T-helper 2 cell (primary cell): ENCODE data around the gene ARHGEF18.
"Not testable (repeated sequence)": the region's sequence is repeated elsewhere in the genome, so short reads cannot be mapped to it uniquely, and the experiment has no call there.

Experiments
- DNase-seq, 5 experiments: peaks; one replicate each; pipeline versions ENCODE4 v3.0.0 to v3.0.0-alpha.2; 2012 to 2022

ARHGEF18 gene

DNA sequence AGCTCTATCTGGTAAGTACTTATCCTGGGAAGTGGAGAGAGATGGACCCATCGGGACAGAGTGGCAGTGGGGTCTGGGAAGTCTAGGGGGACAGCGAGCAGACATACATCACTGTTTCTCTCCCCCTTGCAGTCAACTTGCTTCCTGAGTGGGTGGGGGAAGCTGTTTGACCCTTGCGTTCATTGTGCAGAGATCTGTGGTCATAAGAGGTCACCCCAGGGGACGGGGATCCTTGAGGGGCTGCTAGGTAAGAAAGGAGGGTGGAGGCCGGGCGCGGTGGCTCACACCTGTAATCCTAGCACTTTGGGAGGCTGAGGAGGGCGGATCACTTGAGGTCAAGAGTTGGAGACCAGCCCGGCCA is 474 bp downstream of the ARHGEF18 start:
- peak in 1 of 5 experiments; percentile 18 for DNase-seq

DNA sequence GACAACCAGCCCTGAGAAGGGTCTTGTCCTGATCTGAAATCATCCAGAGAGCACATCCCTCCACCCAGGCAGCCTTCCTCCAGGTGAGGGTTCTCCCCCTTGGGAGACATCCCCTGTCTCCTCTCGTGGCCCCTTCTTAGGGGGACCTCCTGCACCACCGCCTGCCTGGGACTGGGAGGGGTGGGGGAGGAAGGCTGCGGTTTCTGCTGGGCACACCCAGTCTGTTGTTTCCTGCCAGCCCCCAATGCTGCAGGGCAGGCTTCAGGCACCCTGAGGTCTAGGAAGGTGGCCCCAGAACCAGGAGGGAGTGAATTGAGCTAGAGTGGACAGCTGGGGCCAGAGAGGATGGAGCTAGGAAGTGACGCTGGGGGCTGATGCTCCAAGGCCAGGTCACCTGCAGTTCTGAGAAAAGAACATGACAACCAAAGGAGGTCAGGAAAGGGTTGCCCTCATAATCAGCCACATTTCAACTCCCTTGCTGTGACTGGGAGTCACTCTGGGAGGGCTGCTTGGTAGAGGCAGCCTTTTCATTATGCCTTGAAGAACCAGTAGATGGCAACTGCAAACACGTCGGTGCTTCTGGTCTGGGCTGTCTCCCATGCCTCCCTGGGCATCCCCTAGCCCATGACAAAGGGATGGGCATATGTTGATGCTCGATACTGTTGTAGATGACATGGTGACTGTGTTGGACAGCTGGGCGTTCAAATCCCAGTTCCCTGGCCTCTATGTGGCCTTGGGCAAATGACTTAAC is 1.4 kb downstream of the ARHGEF18 start:
- peak in 3 of 5 experiments; percentile 41 to 83 (median 69) for DNase-seq

DNA sequence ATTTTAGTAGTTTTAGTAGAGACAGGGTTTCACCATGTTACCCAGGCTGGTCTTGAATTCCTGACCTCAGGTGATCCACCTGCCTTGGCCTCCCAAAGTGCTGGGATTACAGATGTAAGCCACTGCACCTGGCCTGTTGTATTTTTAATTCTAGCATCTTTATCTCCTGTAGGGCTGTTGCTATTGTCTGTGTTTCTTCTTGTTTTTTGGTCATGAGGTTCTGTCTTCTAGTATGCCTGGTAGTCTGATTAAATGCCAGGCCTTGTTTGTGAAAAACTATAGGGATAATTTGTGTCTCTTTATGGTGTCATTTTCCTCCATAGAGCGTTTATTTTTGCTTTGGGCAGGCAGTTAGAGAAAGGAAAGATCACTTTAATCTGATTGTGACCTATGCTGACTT is 3.1 kb downstream of the ARHGEF18 start:
- DNase-seq: no peak

DNA sequence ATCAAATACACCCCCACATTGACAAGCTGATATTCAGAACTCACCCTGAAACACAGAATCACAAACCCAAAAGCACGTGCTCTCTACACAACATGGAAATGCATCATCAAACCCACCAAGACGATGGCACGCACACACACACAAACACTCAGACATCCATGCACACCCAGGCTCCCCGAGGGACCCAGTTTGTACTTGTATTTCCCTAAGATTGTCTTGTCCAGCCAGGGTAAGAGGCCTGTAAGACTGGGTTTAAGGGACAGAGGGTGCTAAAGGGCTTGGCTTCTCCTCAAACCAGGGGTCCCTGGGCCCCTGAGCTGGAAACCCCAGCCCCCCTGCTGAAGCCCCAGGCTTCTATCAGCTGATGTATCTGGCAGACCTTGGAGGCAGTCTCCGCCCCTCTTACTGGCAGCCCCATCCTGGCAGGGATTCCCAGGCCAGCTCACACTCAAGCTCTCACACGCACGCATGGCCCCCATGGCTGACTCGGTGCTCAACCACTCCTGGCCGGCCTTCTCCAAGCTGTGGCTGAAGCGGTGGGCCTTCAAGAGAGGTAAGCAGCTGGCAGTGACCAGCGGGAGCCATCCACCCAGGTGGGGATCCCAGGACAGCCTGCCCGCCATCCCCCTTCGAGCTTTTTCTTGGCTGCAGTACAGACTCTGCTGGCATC is 6.5 kb downstream of the ARHGEF18 start:
- DNase-seq: no peak

DNA sequence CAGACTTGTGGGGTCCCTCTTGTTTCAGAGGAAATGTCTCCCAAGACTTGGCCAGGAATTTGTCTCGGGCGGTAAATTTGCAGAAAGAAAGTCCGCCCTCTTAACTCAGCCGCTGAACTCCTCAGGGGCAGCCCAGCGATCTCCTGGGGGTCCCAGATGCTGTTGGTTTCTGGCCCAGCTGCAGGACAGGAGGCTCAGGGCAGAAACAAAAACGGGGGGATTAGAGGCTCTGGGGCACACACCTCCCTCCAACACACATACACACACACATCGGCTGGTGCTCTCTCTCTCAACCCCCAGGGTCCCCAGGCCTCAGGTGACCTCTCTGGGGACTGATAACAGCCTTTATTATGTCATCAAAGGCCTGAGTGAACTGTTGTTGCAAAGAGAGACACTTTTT is 7.1 kb downstream of the ARHGEF18 start:
- no peak for DNase-seq

DNA sequence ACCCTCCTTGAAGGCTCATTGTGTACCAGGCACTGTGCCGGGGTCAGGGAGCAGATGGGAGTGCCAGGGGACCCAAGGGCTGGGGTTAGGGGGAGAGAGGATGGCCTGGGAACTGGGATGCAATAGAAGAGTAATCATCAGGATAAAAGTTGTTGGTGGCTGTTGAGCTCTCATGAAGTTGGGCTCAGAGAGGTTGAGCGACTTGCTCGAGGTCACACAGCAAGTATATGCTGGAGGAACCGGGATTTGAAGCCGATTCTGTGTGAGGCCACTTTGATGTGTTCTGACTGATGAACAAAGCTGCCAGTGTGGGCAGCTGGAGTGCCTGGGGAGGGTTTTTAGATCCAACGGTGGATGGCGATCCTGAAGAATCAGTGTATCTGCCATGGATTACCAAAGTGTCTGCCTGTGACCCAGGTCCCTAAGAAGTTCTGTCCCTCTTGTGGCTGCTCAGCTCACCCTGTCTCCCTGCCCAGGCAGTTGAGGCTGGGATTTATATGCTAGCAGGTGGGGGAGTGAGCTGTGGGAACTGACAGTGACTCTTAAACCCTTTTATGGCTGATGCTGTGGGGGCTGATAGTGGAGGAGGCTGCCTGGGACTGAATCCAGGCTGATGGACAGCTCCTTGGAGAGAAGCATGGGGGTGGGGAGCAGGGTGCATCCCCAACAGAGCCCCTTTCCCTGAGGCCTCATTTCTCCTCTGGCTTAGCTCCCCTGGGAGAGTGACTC is 8.3 kb downstream of the ARHGEF18 start:
- no peak for DNase-seq

DNA sequence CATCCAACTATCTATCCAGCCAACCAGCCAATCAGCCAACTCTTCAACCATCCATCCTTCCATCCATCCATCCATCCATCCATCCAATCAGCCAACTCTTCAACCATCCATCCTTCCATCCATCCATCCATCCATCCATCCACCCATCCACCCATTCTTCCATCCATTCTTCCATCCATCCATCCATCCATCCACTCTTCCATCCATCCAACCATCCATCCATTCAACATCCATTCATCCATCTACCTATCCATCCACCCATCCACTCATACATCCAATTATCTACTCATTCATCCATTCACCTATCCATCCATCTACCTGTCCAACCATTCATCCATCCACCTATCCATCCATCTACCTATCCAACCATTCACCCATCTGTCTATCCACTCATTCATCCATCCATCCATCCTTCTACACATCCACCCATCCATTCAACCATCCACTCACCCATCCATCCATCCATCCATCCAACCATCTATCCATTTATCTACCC is 9.4 kb downstream of the ARHGEF18 start:
- no peak for DNase-seq

DNA sequence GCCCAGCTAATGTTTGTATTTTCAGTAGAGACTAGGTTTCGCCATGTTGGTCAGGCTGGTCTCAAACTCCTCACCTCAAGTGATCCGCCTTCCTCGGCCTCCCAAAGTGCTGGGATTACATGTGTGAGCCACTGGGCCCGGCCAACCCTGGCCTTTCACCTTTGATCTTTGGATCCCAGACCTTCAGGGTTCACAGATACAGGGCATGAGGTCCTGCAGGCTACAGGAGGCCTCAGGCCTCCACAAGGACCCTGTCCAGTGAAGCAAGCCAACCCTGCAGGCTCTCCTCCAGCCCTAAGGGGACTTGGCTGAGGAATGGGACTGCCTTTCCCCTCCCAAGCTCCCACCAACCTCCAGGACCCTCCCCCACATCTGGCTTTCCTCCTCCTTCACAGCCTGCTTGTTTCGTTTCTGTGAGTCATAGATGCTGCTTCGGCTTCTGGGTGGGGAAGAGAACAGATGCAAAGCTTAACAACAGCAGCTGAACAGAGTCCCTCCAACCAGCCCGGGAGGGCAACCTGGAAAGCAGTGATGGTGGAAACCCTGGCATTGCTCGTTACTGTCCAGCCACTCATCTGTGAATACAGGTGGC is 11.8 kb downstream of the ARHGEF18 start:
- no peak for DNase-seq

DNA sequence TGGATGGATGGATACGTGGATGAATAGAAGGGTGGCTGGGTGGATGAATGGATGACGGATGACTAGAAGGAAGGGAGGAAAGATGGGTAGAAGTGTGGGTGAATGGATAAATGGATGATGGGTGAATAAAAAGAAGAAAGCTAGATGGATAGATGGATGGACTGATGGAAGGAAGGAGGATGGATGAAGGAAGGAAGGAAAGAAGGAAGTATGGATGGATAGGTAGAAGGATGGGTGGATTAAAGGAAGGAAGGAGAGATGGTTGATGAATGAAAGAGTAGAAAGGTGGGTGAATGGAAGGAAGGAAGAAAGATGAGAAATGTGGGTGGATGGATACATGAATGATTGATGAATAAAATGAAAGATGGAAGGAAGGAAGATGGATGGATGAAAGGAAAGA is 14.5 kb downstream of the ARHGEF18 start:
- DNase-seq: no peak

DNA sequence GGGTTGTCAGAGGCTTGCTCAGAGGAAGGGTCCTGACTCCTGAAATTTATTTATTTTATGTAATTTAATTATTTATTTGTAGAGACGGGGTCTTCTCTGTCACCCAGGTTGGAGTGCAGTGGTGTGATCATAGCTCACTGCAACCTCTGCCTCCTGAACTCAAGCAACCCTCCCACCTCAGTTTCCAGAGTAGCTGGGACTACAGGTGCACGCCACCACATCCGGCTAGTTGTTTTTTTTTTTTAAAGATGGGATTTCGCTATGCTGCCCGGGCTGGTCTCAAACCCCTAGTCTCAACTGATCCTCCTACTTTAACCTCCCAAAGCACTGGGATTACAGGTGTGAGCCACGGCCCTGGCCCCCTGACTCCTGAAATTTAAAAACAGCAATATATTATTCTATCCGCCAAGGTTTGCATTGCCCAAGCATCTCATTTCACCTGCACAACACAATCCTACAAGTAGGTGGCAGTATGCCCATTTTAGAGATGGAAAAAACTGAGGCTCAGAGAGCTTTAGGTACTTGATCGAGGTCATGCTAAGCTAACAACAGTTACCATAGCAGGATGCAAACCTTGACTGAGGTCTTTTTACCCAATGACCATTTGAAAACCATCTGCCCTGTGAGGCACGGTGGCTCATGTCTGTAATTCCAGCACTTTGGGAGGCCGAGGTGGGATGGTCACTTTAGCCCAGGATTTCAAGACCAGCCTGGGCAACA is 18.1 kb downstream of the ARHGEF18 start:
- DNase-seq: peak in 1 of 5 experiments; percentile 67

DNA sequence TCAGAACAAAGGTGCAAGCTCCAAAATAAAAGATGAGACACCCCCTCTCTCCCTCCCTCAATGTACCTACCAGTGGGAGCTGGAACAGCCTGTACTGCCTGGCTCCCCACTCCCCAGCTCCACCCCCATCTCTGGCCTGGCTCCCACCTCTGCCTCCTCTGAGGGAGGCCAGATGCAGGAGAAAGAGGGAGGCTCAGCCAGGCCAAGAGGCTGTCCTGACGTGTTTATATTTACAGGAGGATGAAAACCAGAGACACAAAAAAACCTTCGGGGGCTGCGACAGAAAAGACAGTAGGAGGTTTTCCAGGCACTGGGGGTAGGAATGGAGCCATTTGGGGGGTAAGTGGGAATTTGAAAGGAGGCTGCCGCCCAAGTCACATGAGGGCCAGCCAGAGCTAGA is 19.7 kb downstream of the ARHGEF18 start:
- no peak for DNase-seq

DNA sequence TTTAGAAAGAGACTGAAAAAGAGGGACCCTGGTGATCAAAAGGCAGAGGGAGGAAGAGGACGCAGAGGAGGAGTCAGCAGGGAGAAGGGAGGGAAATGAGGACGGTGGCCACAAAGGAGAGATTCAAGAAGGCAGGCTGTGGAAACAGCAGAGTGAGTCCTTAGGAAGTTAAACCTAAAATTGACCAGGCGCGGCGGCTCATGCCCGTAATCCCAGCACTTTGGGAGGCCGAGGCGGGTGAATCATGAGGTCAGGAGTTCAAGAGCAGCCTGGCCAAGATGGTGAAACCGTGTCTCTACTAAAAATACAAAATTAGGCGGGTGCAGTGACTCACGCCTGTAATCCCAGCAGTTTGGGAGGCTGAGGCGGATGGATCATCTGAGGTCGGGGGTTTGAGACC is 20.1 kb downstream of the ARHGEF18 start:
- not testable (repeated sequence) for DNase-seq

DNA sequence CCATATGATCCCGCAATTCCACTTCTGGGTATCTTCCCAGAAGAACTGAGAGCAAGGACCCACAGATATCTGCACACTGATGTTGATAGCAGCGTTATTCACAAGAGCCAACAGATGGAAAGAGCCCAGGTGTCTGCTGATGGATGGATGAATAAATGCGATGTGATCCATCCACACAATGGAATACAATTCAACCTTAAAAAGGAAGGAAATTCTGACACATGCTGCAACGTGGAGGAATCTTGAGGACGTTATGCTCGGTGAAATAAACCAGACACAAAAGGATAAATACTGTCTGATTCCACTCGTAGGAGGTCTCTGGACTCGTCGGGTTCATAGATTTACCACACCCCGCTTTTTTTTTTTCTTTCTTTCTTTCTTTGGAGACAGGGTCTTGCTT is 21.8 kb downstream of the ARHGEF18 start:
- no peak for DNase-seq

DNA sequence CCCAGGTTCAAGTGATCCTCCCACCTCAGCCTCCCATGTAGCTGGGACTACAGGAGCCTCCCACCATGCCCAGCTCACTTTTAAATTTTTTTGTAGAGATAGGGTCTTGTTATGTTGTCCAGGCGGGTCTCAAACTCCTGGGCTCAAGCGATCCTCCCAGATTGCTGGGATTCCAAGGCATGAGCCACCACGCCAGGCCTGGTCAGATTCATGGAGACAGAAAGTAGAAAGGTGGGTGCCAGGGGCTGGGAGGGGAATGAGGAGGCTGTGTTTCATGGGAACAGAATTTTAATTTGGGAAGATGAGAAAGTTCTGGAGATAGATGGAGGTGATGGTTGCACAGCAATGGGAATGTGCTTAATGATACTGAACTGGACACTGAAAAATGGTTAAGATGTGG is 22.3 kb downstream of the ARHGEF18 start:
- no peak for DNase-seq

DNA sequence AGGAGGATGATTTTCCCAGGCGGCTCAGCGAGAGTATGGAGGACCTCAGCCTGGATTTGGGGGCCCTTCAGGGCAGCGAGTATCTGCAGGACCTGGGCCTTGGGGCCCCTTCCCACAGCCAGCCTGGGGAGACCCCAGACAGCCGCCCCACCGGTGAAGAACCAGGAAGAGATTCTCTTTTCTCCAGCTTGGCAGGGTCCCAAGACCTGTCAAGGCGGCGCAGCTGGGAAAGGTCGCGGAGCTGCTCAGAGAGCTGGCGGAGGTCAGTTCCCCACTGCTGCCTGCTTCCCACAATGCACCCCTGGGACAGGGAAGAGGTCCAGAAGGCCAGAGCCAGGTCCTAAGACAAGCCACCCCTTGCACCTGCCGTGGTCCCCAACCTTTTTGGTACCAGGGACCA is 24.1 kb downstream of the ARHGEF18 start:
- no peak for DNase-seq

DNA sequence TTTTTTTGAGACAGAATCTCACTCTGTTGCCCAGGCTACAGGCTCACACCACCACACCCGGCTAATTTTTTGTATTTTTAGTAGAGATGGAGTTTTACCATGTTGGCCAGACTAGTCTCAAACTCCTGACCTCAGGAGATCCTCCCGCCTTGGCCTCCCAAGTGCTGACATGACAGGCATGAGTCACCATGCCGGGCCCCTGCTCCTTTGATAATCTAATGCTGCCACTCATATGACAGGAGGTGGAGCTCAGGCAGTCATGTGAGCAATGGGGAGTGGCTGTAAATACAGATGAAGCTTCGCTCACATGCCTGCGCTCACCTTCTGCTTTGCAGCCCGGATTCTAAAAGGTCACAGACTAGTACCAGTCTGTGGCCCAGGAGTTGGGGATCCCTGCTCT is 25.1 kb downstream of the ARHGEF18 start:
- no peak for DNase-seq

DNA sequence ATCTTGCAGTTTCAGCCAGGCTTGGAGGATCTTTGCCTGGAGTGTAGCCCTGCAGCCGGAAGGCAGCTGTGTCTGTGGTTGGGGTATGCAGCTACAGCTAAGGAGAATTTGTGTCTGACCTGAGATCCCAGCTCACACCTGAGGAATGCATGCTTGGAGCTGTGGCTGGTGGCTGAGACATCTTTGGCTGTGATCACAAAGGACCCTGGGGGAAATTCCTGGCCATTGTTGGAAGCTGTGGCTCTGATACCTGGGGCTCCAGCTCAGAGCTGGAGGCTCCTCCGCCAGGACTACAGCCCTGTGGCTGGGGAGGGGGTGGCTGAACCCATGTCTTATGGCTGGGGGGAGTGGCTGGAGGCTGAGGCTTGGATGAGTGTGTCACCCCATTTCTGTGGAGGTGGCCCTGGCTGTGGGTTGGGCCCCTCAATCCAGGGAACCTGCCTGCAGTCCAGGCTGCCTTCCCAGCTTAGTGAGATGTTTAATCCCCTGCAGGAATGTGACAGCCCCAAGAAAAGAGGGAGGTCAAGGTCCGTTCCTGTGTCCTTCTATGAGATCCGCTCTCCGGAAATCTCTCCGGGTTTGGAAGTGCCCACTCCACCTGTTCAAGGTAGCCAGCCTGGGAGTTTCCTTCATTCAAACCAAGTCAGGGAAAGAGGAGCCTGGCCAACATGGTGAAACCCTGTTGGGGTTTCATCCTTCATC is 27.6 kb downstream of the ARHGEF18 start:
- no peak for DNase-seq

DNA sequence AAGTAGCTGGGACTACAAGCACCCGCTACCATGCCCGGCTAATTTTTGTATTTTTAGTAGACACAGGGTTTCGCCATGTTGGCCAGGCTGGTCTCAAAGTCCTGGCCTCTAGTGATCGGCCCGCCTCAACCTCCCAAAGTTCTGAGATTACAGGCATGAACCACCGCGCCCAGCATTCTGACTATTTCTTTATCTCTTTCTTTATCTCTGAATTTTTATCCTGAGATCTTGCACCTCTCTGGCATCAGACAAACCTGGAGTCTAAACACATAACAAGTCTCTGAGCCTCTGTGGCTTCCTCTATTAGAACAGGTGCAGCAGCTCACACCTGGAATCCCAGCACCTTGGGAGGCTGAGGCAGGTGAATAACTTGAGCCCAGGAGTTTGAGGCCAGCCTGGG is 28.5 kb downstream of the ARHGEF18 start:
- no peak for DNase-seq

DNA sequence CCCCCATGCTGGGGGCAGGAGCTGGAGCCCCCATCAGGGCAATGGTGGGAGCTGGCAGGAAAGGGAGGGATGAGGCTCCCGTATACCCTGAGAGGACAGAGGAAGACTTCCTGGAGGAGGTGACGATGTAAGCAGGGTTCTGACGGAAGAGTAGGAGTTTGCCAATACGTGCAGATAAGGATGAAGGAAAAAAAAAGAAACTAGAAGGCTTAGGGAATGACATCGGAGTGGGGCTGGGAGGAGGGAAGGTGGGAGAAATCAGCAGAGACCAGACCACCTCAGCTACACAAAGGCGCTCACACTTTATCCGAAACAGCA is 32.3 kb downstream of the ARHGEF18 start:
- no peak for DNase-seq

DNA sequence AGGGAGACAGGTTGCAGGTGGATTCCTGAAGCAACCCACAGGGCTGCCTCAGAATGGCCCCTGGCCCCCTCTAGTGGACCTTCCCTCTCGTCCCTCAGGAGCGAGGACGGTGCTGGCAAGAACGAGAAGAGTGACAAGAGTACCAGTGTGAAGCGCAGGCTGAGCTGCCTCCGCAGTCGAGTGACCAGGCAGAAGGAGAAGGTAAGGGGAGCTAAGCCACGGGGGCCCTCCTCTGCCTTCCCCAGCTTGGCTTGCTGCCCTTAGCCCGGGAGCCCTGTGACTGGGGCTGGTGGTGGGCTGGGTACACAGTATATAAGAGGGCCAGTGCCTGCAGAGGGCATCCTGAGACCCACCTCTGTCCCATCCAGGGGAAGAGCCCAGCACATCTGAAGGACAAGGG is 34.0 kb downstream of the ARHGEF18 start:
- DNase-seq: no peak

DNA sequence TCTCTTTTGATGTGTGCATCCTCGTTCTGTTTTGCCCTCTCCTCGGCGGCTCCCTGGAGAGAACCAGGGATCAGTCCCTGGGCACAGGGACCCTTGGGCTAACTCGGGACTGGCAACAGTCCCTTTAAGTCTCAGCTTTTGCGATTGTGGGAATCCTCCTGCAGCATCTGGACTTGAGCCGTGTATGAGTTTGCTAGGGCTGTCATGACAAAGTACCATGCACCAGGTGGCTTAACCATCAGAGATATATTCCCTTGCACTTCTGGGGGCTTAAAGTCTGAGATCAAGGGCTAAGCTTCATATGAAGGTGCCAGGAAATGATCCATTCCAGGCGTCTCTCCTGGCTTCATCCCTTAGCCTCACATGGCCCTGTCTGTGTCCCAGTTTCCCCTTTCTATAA is 34.5 kb downstream of the ARHGEF18 start:
- DNase-seq: no peak

DNA sequence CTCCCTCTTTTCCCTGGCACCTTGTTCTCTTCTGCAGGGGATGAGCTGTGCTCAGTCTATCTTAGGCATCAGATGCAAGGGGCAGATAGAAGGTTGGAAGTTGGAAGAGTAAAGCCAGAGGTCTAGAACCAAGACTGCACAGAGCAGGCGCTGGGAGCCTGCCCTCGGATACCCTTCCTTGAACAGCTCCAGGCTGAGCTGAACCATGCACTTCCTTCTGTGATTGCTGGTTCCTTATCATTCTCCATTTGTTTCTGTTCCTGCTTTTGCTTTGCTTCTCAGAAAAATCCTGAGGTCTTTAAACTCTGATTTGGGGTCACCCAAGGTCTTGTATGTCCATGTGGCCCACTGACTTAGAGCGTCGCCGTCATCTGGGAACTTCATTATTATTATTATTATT is 36.3 kb downstream of the ARHGEF18 start:
- DNase-seq: no peak
